Tracheal epithelial cell (primary cell): ENCODE data around the gene PPIL3. TPM values are rescaled to one million over a fixed set of nuclear protein-coding genes. Genes with fewer than 3 reads are reported as not detected.

Source experiments
- total RNA-seq: library from RNA; depleted of rRNA; stranded (reverse); fragments of >200 nt; gene quantifications from 2 replicates; pipeline ENCODE4 v1.2.1, GENCODE V29; 2014

Gene PPIL3
- total RNA-seq = 24.1 and 38.4 TPM in 2 replicates

GRCh38 chr2:200888704-200889625 is at the start of gene PPIL3, which contains the start of gene NIF3L1:
Gene PPIL3, minus strand, starts transcription at chr2:200889077. Its CDS starts 1,462 bp downstream, at chr2:200887615.
Gene NIF3L1, plus strand, starts transcription at chr2:200889371. Its CDS starts 2,573 bp downstream, at chr2:200891944.

GRCh38 chr2:200864176-200865034 is 24.5 kb downstream of the PPIL3 start, which contains the start of gene CLK1:
Gene CLK1, minus strand, starts transcription at chr2:200864658. Its CDS starts 2,796 bp downstream, at chr2:200861862.

Other genes starting within 250 kb of the PPIL3 start
- 542 and 845 TPM in 2 replicates for gene BZW1, start 77.2 kb downstream of the PPIL3 start, total RNA-seq
- 78.8 and 89.5 TPM in 2 replicates for gene CLK1, start 24.4 kb downstream of the PPIL3 start, total RNA-seq
- gene NIF3L1, start 294 bp upstream of the PPIL3 start, total RNA-seq = 23.4 and 27.7 TPM in 2 replicates
- gene ORC2, start 74.6 kb upstream of the PPIL3 start, total RNA-seq = 12.8 and 17.7 TPM in 2 replicates
- gene HYCC2, start 182.6 kb upstream of the PPIL3 start, total RNA-seq = 5.8 and 8.4 TPM in 2 replicates
- gene NDUFB3, start 182.9 kb upstream of the PPIL3 start, total RNA-seq = 54.2 and 66.3 TPM in 2 replicates
- gene CFLAR, start 227.1 kb upstream of the PPIL3 start, total RNA-seq = 92.3 and 155 TPM in 2 replicates